Upper lobe of left lung (tissue), 6 donors: Measurements from ENCODE around the gene NME4. TPM values are rescaled to one million over a fixed set of nuclear protein-coding genes. Genes with fewer than 3 reads are reported as not detected.
"Not testable (repeated sequence)": the region's sequence is repeated elsewhere in the genome, so short reads cannot be mapped to it uniquely, and the experiment has no call there.

ENCODE experiments used
- ATAC-seq, 2 donors: fragments of 200-7000 bp; cut with Tn5 transposase; one replicate each; pipeline ENCODE4 v1.9.1; 2022; ENCODE audit warnings: mild to moderate bottlenecking in 2 of 2, moderate library complexity in 2 of 2; ENCODE audit not compliant: low FRiP score in 2 of 2
- DNase-seq, 2 donors: peaks; one replicate each; pipeline ENCODE4 v3.0.0-alpha.2; 2019 to 2020
- H3K27ac ChIP-seq, 4 donors: fragments of 200-600 bp; sonication (generic); one replicate each; pipeline ENCODE4 v1.5.1; 2016 to 2019
- H3K27me3 ChIP-seq, 4 donors: fragments of 200-600 bp; sonication (generic); one replicate each; pipeline ENCODE4 v1.5.1; 2017 to 2019
- H3K36me3 ChIP-seq, 4 donors: fragments of 200-600 bp; sonication (generic); one replicate each; pipeline ENCODE4 v1.5.1; 2016 to 2019
- H3K4me1 ChIP-seq, 4 donors: fragments of 200-600 bp; sonication (generic); one replicate each; pipeline ENCODE4 v1.5.1; 2018 to 2019
- H3K4me3 ChIP-seq, 4 donors: fragments of 200-600 bp; sonication (generic); one replicate each; pipeline ENCODE4 v1.5.1; 2017 to 2019; ENCODE audit warnings: mild to moderate bottlenecking in 2 of 4, moderate library complexity in 1 of 4
- H3K9me3 ChIP-seq, 4 donors: fragments of 200-600 bp; sonication (generic); one replicate each; pipeline ENCODE4 v1.5.1; 2018 to 2019
- CTCF ChIP-seq, 6 experiments: fragments of 450-650 bp in 4 of 6; fragments of 200-600 bp in 2 of 6; sonication (generic) in 2 of 6; IDR thresholded peaks; one replicate each; pipeline ENCODE4 v1.5.1; 2016 to 2019; ENCODE audit warnings: antibody characterized with exemption in 6 of 6
- EP300 ChIP-seq, 4 donors: sonication (generic); formaldehyde crosslinking; IDR thresholded peaks; one replicate each; pipeline ENCODE4 v1.5.1; 2017; ENCODE audit warnings: antibody characterized with exemption in 4 of 4, control low read depth in 2 of 4
- POLR2A ChIP-seq, 4 donors: fragments of 450-650 bp; IDR thresholded peaks; one replicate each; pipeline ENCODE4 v1.5.1; 2016 to 2017; ENCODE audit warnings: antibody characterized with exemption in 4 of 4, mild to moderate bottlenecking in 2 of 4
- POLR2AphosphoS5 ChIP-seq, 2 donors: sonication (generic); formaldehyde crosslinking; IDR thresholded peaks; one replicate each; pipeline ENCODE4 v1.5.1; 2017; ENCODE audit warnings: antibody characterized with exemption in 2 of 2
- WGBS, 2 donors: methylation state at CpG; one replicate each; pipeline ENCODE4 v1.1.5; 2017 to 2018; 5-methylcytosine and 5-hydroxymethylcytosine counted together
- total RNA-seq, 6 donors: library from RNA; depleted of rRNA in 4 of 6; stranded (reverse); fragments of >200 nt in 4 of 6; gene quantifications; one replicate each; pipeline versions ENCODE4 v1.1.0 to v1.2.1, GENCODE V29; 2016 to 2021
- donor health status: DM: no; HTN: no; CAD: no; lungs with moderate emphysema.
- donor health status: DM: no; HTN: yes; CAD: no; lungs with severe emphysema.

The NME4 gene
- total RNA-seq, 6 donors from 2014 or later, result 22.1 to 57.6 (median 41.8) TPM

- H3K9me3 ChIP-seq, result no peaks in the 10 kb centered on the region
- no peak overlapping the region for H3K4me3 ChIP-seq
- TF ChIP-seq POLR2A (IDR thresholded peaks at IDR 0.05) (no peak), CTCF (IDR thresholded peaks at IDR 0.05) (no peak), EP300 (IDR thresholded peaks at IDR 0.05) (no peak), POLR2AphosphoS5 (IDR thresholded peaks at IDR 0.05) (no peak)
- H3K36me3 ChIP-seq, result peaks cover 0 to 60% (median 49%) of the 10 kb centered on the region in 4 donors
- no peak for ATAC-seq
- no peak overlapping the region for H3K27ac ChIP-seq
- no peaks in the 10 kb centered on the region for H3K27me3 ChIP-seq
- 93% methylated on average over 16 to 25 of the region's 26 CpGs for WGBS, 2 donors
- peaks cover 17 to 28% (median 23%) of the 10 kb centered on the region in 4 donors for H3K4me1 ChIP-seq
- peak in 1 of 2 donors; percentile 63 for DNase-seq
Measured at GRCh38 chr16:376817-377418, 20.1 kb upstream of the NME4 start.

- peaks cover 17 to 29% (median 24%) of the 10 kb centered on the region in 4 donors for H3K4me1 ChIP-seq
- no peak overlapping the region for H3K4me3 ChIP-seq
- TF ChIP-seq POLR2AphosphoS5 (IDR thresholded peaks at IDR 0.05), result no peak
- H3K27me3 ChIP-seq, result no peaks in the 10 kb centered on the region
- DNase-seq (peak in 1 of 2 donors; percentile 83), ATAC-seq (no peak)
- no peak overlapping the region for H3K27ac ChIP-seq
- no peaks in the 10 kb centered on the region for H3K9me3 ChIP-seq
- WGBS, 2 donors, result 93 to 97% methylated on average over 22 to 28 of the region's 42 CpGs
- peaks cover 0 to 54% (median 46%) of the 10 kb centered on the region in 4 donors for H3K36me3 ChIP-seq
Measured at GRCh38 chr16:377419-377951, 19.5 kb upstream of the NME4 start.

- H3K4me1 ChIP-seq, result peaks cover 23 to 37% (median 31%) of the 10 kb centered on the region in 4 donors
- 95% methylated on average over 28 to 30 of the region's 36 CpGs for WGBS, 2 donors
- peak in 1 of 2 donors; percentile 49 for DNase-seq
- not testable (repeated sequence) for H3K27ac ChIP-seq, H3K27me3 ChIP-seq, ATAC-seq, H3K9me3 ChIP-seq, H3K4me3 ChIP-seq
- H3K36me3 ChIP-seq, result peaks cover 0 to 46% (median 42%) of the 10 kb centered on the region in 4 donors
Measured at GRCh38 chr16:378113-378820, 18.7 kb upstream of the NME4 start.

- 69 to 85% methylated on average over 6 to 14 of the region's 14 CpGs for WGBS, 2 donors
Measured at GRCh38 chr16:378821-379182, 18.2 kb upstream of the NME4 start.

GRCh38 chr16:379183-379960 lies 17.6 kb upstream of the NME4 start:
- H3K27me3 ChIP-seq, result no peaks in the 10 kb centered on the region
- WGBS, 2 donors, result 53 to 80% methylated on average over 2 to 8 of the region's 16 CpGs
- H3K4me3 ChIP-seq, result peak overlapping the region in 1 of 4 donors; percentile 8
- DNase-seq (peak; percentile 86 to 95), ATAC-seq (peak; percentile 4 to 86)
- TF ChIP-seq POLR2AphosphoS5 (IDR thresholded peaks at IDR 0.05) (peak in 1 of 2 donors; percentile 28), CTCF (IDR thresholded peaks at IDR 0.05) (no peak), POLR2A (IDR thresholded peaks at IDR 0.05) (peak in 2 of 4 donors; percentile 18 to 27), EP300 (IDR thresholded peaks at IDR 0.05) (no peak)
- peaks cover 28 to 46% (median 42%) of the 10 kb centered on the region in 4 donors for H3K4me1 ChIP-seq
- H3K36me3 ChIP-seq, result peaks cover 0 to 35% (median 31%) of the 10 kb centered on the region in 4 donors
- no peaks in the 10 kb centered on the region for H3K9me3 ChIP-seq
- H3K27ac ChIP-seq, result peak overlapping the region; percentile 35 to 95 (median 66)

More at GRCh38 chr16:378821-379182, 18.2 kb upstream of the NME4 start:
- peaks cover 0 to 41% (median 37%) of the 10 kb centered on the region in 4 donors for H3K36me3 ChIP-seq
- H3K9me3 ChIP-seq, result no peaks in the 10 kb centered on the region
- H3K4me3 ChIP-seq, result no peak overlapping the region
- H3K27ac ChIP-seq, result peak overlapping the region in 1 of 4 donors; percentile 95
- DNase-seq (peak in 1 of 2 donors; percentile 57), ATAC-seq (no peak)
- no peaks in the 10 kb centered on the region for H3K27me3 ChIP-seq
- no peak for TF ChIP-seq EP300 (IDR thresholded peaks at IDR 0.05)
- no peak for TF ChIP-seq POLR2A (IDR thresholded peaks at IDR 0.05)
- no peak for TF ChIP-seq POLR2AphosphoS5 (IDR thresholded peaks at IDR 0.05)
- TF ChIP-seq CTCF (IDR thresholded peaks at IDR 0.05), result no peak
- peaks cover 28 to 42% (median 36%) of the 10 kb centered on the region in 4 donors for H3K4me1 ChIP-seq
